K562 (cell line): ENCODE data around the gene KIF27. TPM values are rescaled to one million over a fixed set of nuclear protein-coding genes. Genes with fewer than 3 reads are reported as not detected.

ENCODE experiments used
- ATAC-seq: fragments of 200-7000 bp; cut with Tn5 transposase; 3 replicates; pipeline ENCODE4 v1.9.1; 2020; ENCODE audit warnings: moderate library complexity
- BruUV-seq: library from RNA; stranded (reverse); fragments of 400-500 nt; replicated peaks from 2 replicates; lab custom pipeline; 2021; lab: Mats Ljungman, UMichigan
- CTCF ChIA-PET: fragments of 300-600 bp; formaldehyde crosslinking; extraction: SDS; loops from one replicate; lab custom pipeline; 2021; ENCODE audit warnings: low intra/inter-chr PET ratio; lab: Yijun Ruan, JAX
- POLR2A ChIA-PET: fragments of 300-600, 350-650 bp; sonication (Branson Sonifier 250); formaldehyde crosslinking; extraction: SDS; loops from one replicate; lab custom pipeline; 2021; ENCODE audit warnings: antibody characterized with exemption, inconsistent platforms; lab: Yijun Ruan, JAX
- DNase-seq, 4 experiments: peaks; one replicate each; pipeline versions ENCODE4 v3.0.0 to v3.0.0-alpha.2; 2011 to 2018; ENCODE audit warnings: low spot score in 3 of 4, mixed read lengths in 3 of 4; ENCODE audit errors: extremely low read depth in 1 of 4
- FAIRE-seq: peaks from 2 replicates; lab custom pipeline; 2011; peaks lifted over from hg19 to GRCh38; lab: Jason Lieb, UNC
- H2AFZ ChIP-seq: 2 replicates; pipeline ENCODE4 v1.6.0; 2011; ENCODE audit warnings: low read depth, low read length, control low read depth, inconsistent platforms
- H3K27ac ChIP-seq: fragments of 200-600 bp; 3 replicates; pipeline ENCODE4 v1.8.0; 2011; ENCODE audit warnings: low read depth, mild to moderate bottlenecking, control low read depth, inconsistent platforms, low read length, moderate library complexity, mixed read lengths; ENCODE audit errors: extremely low read depth
- H3K27me3 ChIP-seq, 2 experiments: fragments of 300-600 bp in 1 of 2; 2 replicates in 1 of 2; 3 replicates in 1 of 2; pipeline versions ENCODE4 v1.6.0 to v1.8.0; 2011; ENCODE audit warnings: inconsistent platforms in 2 of 2, low read length in 2 of 2, mild to moderate bottlenecking in 1 of 2, mixed read lengths in 1 of 2, moderate library complexity in 1 of 2; ENCODE audit not compliant: control insufficient read depth in 2 of 2, insufficient read depth in 2 of 2
- H3K36me3 ChIP-seq: fragments of 300-600 bp; 3 replicates; pipeline ENCODE4 v1.8.0; 2011; ENCODE audit warnings: mild to moderate bottlenecking, low read length, inconsistent platforms; ENCODE audit not compliant: control insufficient read depth, insufficient read depth
- H3K4me1 ChIP-seq, 2 experiments: fragments of 200-600 bp in 1 of 2; replicated peaks in 1 of 2; 2 replicates in 1 of 2; 3 replicates in 1 of 2; pipeline versions ENCODE4 v1.5.1 to v1.8.0; 2011; ENCODE audit warnings: inconsistent platforms in 2 of 2, low read length in 2 of 2, mild to moderate bottlenecking in 1 of 2, mixed read lengths in 1 of 2, moderate library complexity in 1 of 2; ENCODE audit not compliant: control insufficient read depth in 2 of 2, insufficient read depth in 2 of 2
- H3K4me2 ChIP-seq: 2 replicates; pipeline ENCODE4 v1.6.1; 2011; ENCODE audit warnings: low read length, control low read depth, inconsistent platforms, mixed read lengths; ENCODE audit not compliant: insufficient read depth
- H3K4me3 ChIP-seq: fragments of 200-600 bp; sonication (generic), shearing (Covaris generic); 2 replicates; pipeline ENCODE4 v1.5.1; 2016; ENCODE audit warnings: control low read depth, inconsistent platforms
- H3K79me2 ChIP-seq: fragments of 200-600 bp; 3 replicates; pipeline ENCODE4 v1.8.0; 2011; ENCODE audit warnings: low read length, inconsistent platforms; ENCODE audit not compliant: control insufficient read depth, insufficient read depth
- H3K9ac ChIP-seq, 2 experiments: 2 replicates each; pipeline versions ENCODE4 v1.6.0 to v1.6.1; 2011; ENCODE audit warnings: low read depth in 2 of 2, low read length in 2 of 2, control low read depth in 1 of 2, inconsistent platforms in 1 of 2, mild to moderate bottlenecking in 1 of 2, mixed read lengths in 1 of 2; ENCODE audit not compliant: insufficient read depth in 1 of 2
- H3K9me1 ChIP-seq: one replicate; pipeline ENCODE4 v1.6.0; 2011; ENCODE audit warnings: inconsistent platforms, mild to moderate bottlenecking, low read length, moderate library complexity; ENCODE audit not compliant: control insufficient read depth, insufficient read depth
- H3K9me3 ChIP-seq: replicated peaks from 2 replicates; pipeline ENCODE4 v1.5.1; 2011; ENCODE audit warnings: low read depth, low read length, inconsistent platforms; ENCODE audit not compliant: control insufficient read depth, insufficient read depth
- H4K20me1 ChIP-seq: replicated peaks from 2 replicates; pipeline ENCODE4 v1.6.1; 2011; ENCODE audit warnings: low read length, inconsistent platforms, mixed read lengths; ENCODE audit not compliant: control insufficient read depth, insufficient read depth
- ATF4 ChIP-seq: fragments of 450-650 bp; formaldehyde crosslinking; IDR thresholded peaks from 2 replicates; pipeline ENCODE4 v1.4.0; 2022; ENCODE audit warnings: mild to moderate bottlenecking, moderate library complexity
- CEBPB ChIP-seq: fragments of 450-650 bp; IDR thresholded peaks from 2 replicates; pipeline ENCODE4 v1.6.1; 2016; ENCODE audit warnings: missing genetic modification characterization, missing compliant biosample characterization
- CTBP1 ChIP-seq: fragments of 450-650 bp; IDR thresholded peaks from 2 replicates; pipeline ENCODE4 v1.6.1; 2016; ENCODE audit warnings: borderline replicate concordance
- ELK3 ChIP-seq: fragments of 450-650 bp; formaldehyde crosslinking; IDR thresholded peaks from 2 replicates; pipeline ENCODE4 v1.4.0; 2020; ENCODE audit warnings: mild to moderate bottlenecking
- EWSR1 ChIP-seq: fragments of 450-650 bp; IDR thresholded peaks from 2 replicates; pipeline ENCODE4 v1.6.1; 2018; ENCODE audit warnings: borderline replicate concordance, mild to moderate bottlenecking, low read depth, moderate library complexity; ENCODE audit not compliant: partially characterized antibody
- GMEB1 ChIP-seq: fragments of 250-450 bp; sonication (Bioruptor Pico); IDR thresholded peaks from 2 replicates; pipeline ENCODE4 v1.4.0; 2020; ENCODE audit warnings: mild to moderate bottlenecking
- KHSRP ChIP-seq: fragments of 450-650 bp; IDR thresholded peaks from 2 replicates; pipeline ENCODE4 v1.6.1; 2017
- MEIS2 ChIP-seq: fragments of 450-650 bp; IDR thresholded peaks from 2 replicates; pipeline ENCODE4 v1.6.1; 2014; ENCODE audit warnings: mild to moderate bottlenecking; ENCODE audit not compliant: partially characterized antibody
- PML ChIP-seq: IDR thresholded peaks from 2 replicates; pipeline ENCODE4 v1.6.1; 2012; ENCODE audit warnings: low read length, inconsistent platforms
- POLR2H ChIP-seq: IDR thresholded peaks from 2 replicates; pipeline ENCODE4 v1.6.1; 2016; ENCODE audit warnings: missing genetic modification characterization, low read depth, mild to moderate bottlenecking, control low read depth, missing compliant biosample characterization, moderate library complexity
- RCOR1 ChIP-seq, 2 experiments: IDR thresholded peaks; 2 replicates each; pipeline ENCODE4 v1.6.1; 2012; ENCODE audit warnings: low read depth in 2 of 2, low read length in 2 of 2, borderline replicate concordance in 1 of 2, improper control_type of control experiment in 1 of 2
- SMAD3 ChIP-seq: fragments of 450-650 bp; formaldehyde crosslinking; conservative IDR thresholded peaks from 2 replicates; pipeline ENCODE4 v1.4.0; 2020; ENCODE audit warnings: mild to moderate bottlenecking
- SUPT5H ChIP-seq: fragments of 450-650 bp; IDR thresholded peaks from 2 replicates; pipeline ENCODE4 v1.6.1; 2016
- TRIM24 ChIP-seq, 2 experiments: fragments of 450-650 bp; IDR thresholded peaks; 2 replicates each; pipeline ENCODE4 v1.6.1; 2016
- ZNF586 ChIP-seq: fragments of 450-650 bp; formaldehyde crosslinking; conservative IDR thresholded peaks from 2 replicates; pipeline ENCODE4 v1.4.0; 2020; ENCODE audit warnings: mild to moderate bottlenecking, moderate library complexity
- WGBS: fragments of 100-300 bp; shearing (Covaris generic); methylation state at CpG from one replicate; pipeline ENCODE4 v1.1.6; 2016; ENCODE audit warnings: low coverage, mixed read lengths; ENCODE audit not compliant: insufficient coverage; ENCODE audit errors: missing lambda C conversion rate; 5-methylcytosine and 5-hydroxymethylcytosine counted together
- in situ Hi-C: fragments of 300-500 bp; cut with MboI; formaldehyde crosslinking; loops from 4 replicates; pipeline ENCODE4 v1.15.0; 2018; ENCODE audit warnings: inconsistent platforms, mixed read lengths
- intact Hi-C: fragments of 100-400 bp; cut with micrococcal nuclease; formaldehyde crosslinking; loops from 2 replicates; pipeline ENCODE4 v1.14.2; 2022
- polyA plus RNA-seq, 8 experiments: library from polyadenylated mRNA; depleted of rRNA in 4 of 8; stranded (reverse) in 5 of 8; unstranded in 3 of 8; fragments of >200 nt; fragmentation: Nextera tagmentation in 2 of 8; fragmentation: Illumina TruSeq in 1 of 8; extraction: Ambion mirVana in 2 of 8; extraction: Trizol in 1 of 8; gene quantifications; 2 replicates each; pipeline versions ENCODE4 v1.2.1 to v1.2.3, GENCODE V29; 2011 to 2014; ENCODE audit warnings: inconsistent platforms in 1 of 8, missing spikeins in 1 of 8
- total RNA-seq, 7 experiments: library from RNA; depleted of rRNA in 6 of 7; stranded (reverse); fragments of >200 nt in 6 of 7; fragmentation: Illumina TruSeq in 2 of 7; extraction: Trizol in 2 of 7; gene quantifications; 2 replicates each; pipeline versions ENCODE4 v1.2.1 to v1.2.3, GENCODE V29; 2011 to 2021; ENCODE audit warnings: low replicate concordance in 1 of 7
- TF ChIP-seq, protein P1 (sequence below): fragments of 450-650 bp; formaldehyde crosslinking; IDR thresholded peaks from 2 replicates; pipeline ENCODE4 v1.4.0; 2022; ENCODE audit warnings: missing genetic modification characterization

KIF27 gene
- total and polyA plus RNA-seq, 9 of the 15 experiments (the other 6 are each of a cell fraction or from before 2014, with no cell fraction given): 0.32 to 2.4 (median 0.98) TPM

GRCh38 chr9:83965350-83966208, 44.3 kb upstream of the KIF27 start:
- CTCF ChIA-PET: no interaction called here
- Histone ChIP-seq H3K4me1 (peaks cover 0 to 4% of the 10 kb centered on the region in 2 experiments; a peak in 3 of 5 replicates), H3K9ac (no peak overlapping the region), H4K20me1 (no peaks in the 10 kb centered on the region), H3K4me2 (no peak overlapping the region), H3K9me1 (no peaks in the 10 kb centered on the region), H3K27me3 (no peaks in the 10 kb centered on the region), H3K4me3 (no peak overlapping the region), H2AFZ (no peak overlapping the region), H3K36me3 (peaks cover 38% of the 10 kb centered on the region), H3K27ac (peak overlapping the region; percentile 34; the same call in 2 of the 3 replicates), H3K79me2 (no peaks in the 10 kb centered on the region), H3K9me3 (no peaks in the 10 kb centered on the region)
- intact Hi-C loops: no loop called here
- BruUV-seq: no TSS peak
- POLR2A ChIA-PET: interaction anchor here (1.0 to 2.0 kb wide), 3 partner anchors 9 to 15 kb away, joined by 3 to 11 read pairs (median 8); partner anchors contain the start of gene RMI1
- FAIRE-seq: peak; percentile 51
- peak in 2 of 4 experiments; percentile 21 for DNase-seq
- 8% methylated on average over 7 of the region's 11 CpGs for WGBS
- peak; percentile 64 for ATAC-seq
- in situ Hi-C loops: no loop called here
- TF ChIP-seq ZNF586 (CRISPR knock-in tag) (no peak), TRIM24 (IDR thresholded peaks at IDR 0.05) (no peak), CTBP1 (0 out of 2 replicates have a peak, but pooled peaks have one; percentile 38), CEBPB (tag) (peak; percentile 50; the same call in 1 of the 2 replicates), POLR2H (tag) (peak; percentile 28; the same call in 1 of the 2 replicates), SUPT5H (peak; percentile 79), RCOR1 (IDR thresholded peaks at IDR 0.05; ENCODE audit: borderline replicate concordance in 1 of 2, low read depth in 2 of 2, low read length in 2 of 2) (0 out of 4 replicates have a peak, but pooled peaks of 1 of the 2 experiments have one; percentile 2), EWSR1 (peak; percentile 80), SMAD3 (CRISPR knock-in tag) (0 out of 2 replicates have a peak, but pooled peaks have one; percentile 11), PML (peak; percentile 35; the same call in 1 of the 2 replicates), MEIS2 (peak; percentile 54), KHSRP (peak; percentile 44; the same call in 1 of the 2 replicates), ELK3 (CRISPR knock-in tag) (0 out of 2 replicates have a peak, but pooled peaks have one; percentile 25), ATF4 (CRISPR knock-in tag) (0 out of 2 replicates have a peak, but pooled peaks have one; percentile 5), GMEB1 (CRISPR knock-in tag) (no peak)
- TF ChIP-seq, protein P1, sequence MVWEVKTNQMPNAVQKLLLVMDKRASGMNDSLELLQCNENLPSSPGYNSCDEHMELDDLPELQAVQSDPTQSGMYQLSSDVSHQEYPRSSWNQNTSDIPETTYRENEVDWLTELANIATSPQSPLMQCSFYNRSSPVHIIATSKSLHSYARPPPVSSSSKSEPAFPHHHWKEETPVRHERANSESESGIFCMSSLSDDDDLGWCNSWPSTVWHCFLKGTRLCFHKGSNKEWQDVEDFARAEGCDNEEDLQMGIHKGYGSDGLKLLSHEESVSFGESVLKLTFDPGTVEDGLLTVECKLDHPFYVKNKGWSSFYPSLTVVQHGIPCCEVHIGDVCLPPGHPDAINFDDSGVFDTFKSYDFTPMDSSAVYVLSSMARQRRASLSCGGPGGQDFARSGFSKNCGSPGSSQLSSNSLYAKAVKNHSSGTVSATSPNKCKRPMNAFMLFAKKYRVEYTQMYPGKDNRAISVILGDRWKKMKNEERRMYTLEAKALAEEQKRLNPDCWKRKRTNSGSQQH (CRISPR knock-in tag): peak; percentile 67; the same call in 1 of the 2 replicates
